NCI-H1436 (cell line): ENCODE measurements around the gene CAVIN4.

ENCODE experiments used
- DNase-seq: peaks from one replicate; lab custom pipeline; 2025; lab: John Stamatoyannopoulos, UW

Gene CAVIN4

GRCh38 chr9:100577776-100578448, at the start of gene CAVIN4:
Gene CAVIN4, plus strand, starts transcription at chr9:100578079. Its CDS starts 65 bp downstream, at chr9:100578144.
- no peak for DNase-seq

DNA sequence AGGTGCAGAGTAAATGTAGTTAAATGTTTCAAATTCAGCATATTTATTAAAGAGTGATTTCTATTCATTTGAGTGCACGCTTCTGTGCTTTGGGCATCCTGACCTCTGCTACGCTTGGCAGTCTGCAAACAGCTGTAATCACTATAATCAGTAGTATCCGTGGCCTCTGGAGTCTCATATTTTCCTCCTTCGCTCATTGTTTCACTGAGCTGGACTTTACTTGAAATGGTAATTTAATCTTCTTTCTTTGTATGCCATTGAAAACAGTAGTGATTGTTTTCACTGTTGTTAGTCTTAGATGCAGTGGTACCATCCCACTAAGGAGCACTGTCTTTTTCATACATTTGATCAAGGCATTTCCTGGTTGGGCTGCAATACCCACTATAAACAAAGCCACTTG, 43.5 kb upstream of the CAVIN4 start:
- no peak for DNase-seq

- DNase-seq: no peak
These were observed 37.6 kb upstream of the CAVIN4 start for GRCh38 chr9:100540327-100540726.

GRCh38 chr9:100549048-100549447, 28.8 kb upstream of the CAVIN4 start:
- no peak for DNase-seq

GRCh38 chr9:100554935-100555401, 22.9 kb upstream of the CAVIN4 start:
- no peak for DNase-seq

DNA sequence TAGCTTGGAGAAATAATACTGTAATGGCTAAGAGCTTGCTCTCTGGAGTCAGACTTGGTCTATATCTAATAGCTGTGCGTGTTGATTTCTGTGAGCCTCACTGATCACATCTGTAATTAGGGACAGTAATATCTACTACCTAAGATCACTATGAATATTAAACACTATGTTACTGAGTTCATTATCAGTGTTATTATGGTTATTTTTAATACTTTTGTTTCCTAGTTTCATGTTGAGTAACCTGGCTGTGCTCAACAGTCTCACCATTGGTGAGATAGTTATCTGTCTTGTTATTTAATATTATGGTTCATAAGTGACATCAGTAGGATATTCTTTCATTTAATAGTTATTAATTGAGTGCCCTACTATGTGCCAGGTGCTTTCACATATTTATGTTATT, 22.4 kb upstream of the CAVIN4 start:
- no peak for DNase-seq

- no peak for DNase-seq
These were observed 20.8 kb upstream of the CAVIN4 start for GRCh38 chr9:100557053-100557452.

DNA sequence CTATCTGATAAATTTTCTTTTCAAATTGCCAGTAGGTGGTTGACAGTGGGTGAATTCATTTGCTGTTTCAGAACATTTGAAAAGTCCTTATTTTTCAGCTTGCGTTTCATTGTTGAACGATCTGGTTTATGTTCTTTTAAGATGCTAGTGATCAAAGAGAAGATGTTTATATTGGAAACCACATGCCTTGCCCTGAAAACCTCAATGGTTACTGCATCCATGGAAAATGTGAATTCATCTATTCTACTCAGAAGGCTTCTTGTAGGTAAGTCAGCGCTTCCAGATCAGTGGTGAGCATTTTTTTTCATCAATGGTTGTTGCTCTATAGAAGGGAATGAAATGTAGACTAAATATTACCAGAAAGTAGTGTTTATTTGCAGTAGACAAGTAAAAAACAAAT, 16.6 kb upstream of the CAVIN4 start:
- DNase-seq: no peak

- DNase-seq: no peak
These were observed 10.0 kb upstream of the CAVIN4 start for GRCh38 chr9:100567856-100568255.

- DNase-seq: no peak
These were observed 4.1 kb upstream of the CAVIN4 start for GRCh38 chr9:100573655-100574260.

DNA sequence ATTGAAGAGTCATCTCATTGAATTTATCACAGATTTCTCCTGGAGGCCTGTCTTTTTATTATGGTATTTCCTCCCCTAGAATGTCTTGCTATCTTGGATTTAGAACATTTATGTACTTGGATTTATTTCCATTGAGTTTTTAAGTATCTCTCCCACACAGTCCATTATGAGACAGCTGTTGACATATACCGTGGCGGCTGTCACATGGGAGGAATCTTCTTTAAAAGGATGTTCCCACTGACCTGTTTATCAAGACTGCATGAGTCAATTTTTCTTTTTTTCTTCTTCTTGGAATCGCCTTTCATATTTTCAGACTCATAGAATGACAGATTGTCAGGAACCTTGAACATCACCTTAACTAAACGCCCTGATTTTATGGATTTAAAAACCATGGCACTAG, 2.9 kb upstream of the CAVIN4 start:
- no peak for DNase-seq

- DNase-seq: no peak
These were observed 2.0 kb upstream of the CAVIN4 start for GRCh38 chr9:100575765-100576386.

DNA sequence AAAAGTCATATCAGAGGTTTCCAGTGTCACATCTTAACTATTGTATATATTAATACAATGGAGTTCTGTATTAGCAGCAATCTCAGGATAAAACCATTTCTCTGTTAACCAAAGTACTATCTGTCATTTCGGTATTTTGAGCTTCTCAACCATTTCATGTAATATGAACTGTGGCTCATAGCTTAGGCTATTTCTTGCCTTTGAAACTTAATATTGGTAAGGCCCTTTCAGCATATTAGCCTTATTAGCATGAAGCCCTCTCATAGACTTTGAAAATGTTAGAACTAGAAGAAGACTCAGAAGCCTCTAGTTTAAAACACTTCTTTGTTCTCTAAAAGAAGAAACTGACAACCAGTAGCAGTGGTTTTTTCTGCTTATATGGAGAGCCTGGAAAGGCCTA, 731 bp downstream of the CAVIN4 start:
- no peak for DNase-seq

GRCh38 chr9:100579665-100580064, 1.8 kb downstream of the CAVIN4 start:
- DNase-seq: no peak

GRCh38 chr9:100580257-100580656, 2.4 kb downstream of the CAVIN4 start:
- no peak for DNase-seq

DNA sequence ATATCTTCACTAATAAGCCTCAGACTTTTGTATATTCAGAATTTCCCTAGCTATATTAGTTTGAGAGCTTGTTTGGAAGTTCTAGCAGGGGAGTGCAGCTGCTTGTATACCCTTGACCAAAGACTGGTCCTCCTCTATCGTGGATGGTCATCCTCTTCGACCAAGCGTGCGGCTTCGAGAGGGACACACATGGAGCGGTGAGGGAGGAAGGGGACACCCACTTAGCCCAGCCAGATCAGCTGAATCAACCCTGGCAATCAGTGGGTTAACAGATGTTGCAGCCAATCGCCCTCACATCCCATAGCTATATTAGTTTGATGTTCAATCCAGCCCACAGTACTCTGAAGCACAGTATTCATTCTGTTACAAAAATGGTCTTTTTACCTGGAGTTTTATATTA, 3.2 kb downstream of the CAVIN4 start:
- DNase-seq: no peak

- no peak for DNase-seq
These were observed 3.8 kb downstream of the CAVIN4 start for GRCh38 chr9:100581661-100582060.

GRCh38 chr9:100583014-100583802, 5.3 kb downstream of the CAVIN4 start:
- no peak for DNase-seq

GRCh38 chr9:100584951-100585350, 7.1 kb downstream of the CAVIN4 start:
- DNase-seq: no peak

- no peak for DNase-seq
These were observed 8.2 kb downstream of the CAVIN4 start for GRCh38 chr9:100586093-100586492.

DNA sequence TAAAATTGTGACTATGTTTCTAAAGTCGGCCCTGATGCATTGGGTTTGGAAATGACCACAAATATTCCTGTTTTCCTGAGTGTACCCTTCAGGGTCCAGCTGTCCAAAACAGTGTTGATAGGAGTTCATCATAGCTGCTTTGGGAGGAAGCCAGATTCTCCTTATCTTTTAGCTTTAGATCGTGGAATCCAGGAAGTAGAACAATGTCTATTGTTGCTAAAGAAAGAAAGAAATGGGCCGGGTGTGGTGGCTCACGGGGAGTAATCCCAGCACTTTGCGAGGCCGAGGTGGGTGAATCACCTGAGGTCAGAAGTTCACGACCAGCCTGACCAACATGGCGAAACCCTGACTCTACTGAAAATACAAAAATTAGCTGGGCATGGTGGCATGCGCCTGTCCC, 9.5 kb downstream of the CAVIN4 start:
- no peak for DNase-seq

DNA sequence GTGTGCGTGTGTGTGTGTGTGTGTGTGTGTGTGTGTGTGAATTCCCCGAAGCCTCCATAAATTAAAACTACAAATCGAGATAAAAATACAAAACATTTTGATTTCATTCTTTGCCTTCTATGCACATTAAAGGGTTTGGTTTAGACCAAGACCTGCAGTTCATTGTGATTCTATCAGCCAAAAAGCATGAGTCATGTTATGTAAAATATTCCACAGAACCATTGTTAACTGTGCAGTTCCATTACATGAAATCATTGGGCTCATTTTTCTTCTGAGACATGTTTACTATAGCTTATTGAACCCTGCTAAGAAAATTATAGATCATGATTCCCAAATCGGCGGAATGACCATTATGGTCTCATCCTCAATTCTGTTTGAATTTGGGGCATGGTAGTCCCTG, 11.7 kb downstream of the CAVIN4 start:
- no peak for DNase-seq

DNA sequence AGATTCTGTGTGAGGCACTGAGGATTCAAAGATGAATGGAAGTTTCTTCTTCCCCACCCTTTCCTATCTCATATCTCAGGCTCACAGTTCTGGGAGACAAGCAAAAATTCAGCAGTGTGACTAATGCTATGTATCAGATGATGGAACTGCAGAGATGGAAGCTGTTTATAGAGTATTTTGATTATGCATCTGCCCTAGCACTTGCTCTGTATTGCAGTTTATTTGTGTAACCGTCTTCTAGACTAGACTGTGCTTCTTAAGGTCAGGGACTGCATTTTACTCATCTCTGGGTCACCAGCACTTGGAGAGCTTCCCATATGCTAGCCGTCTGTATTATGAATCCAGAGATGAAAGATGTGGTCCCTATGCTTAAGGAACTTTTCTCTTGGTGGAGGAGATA, 12.6 kb downstream of the CAVIN4 start:
- no peak for DNase-seq
